ENCODE measurements around the gene ZNF579.

Gene ZNF579

DNA sequence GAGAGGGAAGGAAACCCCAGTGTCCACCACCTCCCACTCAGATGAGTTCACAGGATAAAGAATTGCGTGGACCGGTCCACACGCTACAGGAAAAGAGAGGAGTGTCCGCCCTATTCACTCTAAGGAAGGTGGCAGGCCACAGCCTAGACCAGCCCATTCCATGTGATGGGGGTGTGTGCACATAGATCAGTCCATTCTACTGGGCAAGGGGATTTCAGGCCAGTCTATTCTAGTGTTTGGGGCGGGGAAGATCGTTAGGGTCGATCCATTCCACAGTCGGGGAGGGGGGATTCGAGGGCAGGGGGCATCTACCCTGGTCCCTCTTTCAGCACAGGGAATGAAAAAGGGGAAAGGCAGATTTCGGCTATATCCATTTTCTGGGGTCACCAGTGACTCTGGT lies 10.9 kb upstream of the ZNF579 start:
- H3K27me3 ChIP-seq (ENCODE audit: insufficient read depth, low read length, poor library complexity) = no peaks in the 10 kb centered on the region
- H3K79me2 ChIP-seq (ENCODE audit: insufficient read depth, low read length) = no peaks in the 10 kb centered on the region
- ATAC-seq (ENCODE audit: insufficient read depth, low read depth) (no peak), DNase-seq (no peak)
- no peak overlapping the region for H3K27ac ChIP-seq (ENCODE audit: low read length)
- peaks cover 32% of the 10 kb centered on the region for H3K36me3 ChIP-seq (ENCODE audit: insufficient read depth, low read length)
- TF ChIP-seq, protein P1, sequence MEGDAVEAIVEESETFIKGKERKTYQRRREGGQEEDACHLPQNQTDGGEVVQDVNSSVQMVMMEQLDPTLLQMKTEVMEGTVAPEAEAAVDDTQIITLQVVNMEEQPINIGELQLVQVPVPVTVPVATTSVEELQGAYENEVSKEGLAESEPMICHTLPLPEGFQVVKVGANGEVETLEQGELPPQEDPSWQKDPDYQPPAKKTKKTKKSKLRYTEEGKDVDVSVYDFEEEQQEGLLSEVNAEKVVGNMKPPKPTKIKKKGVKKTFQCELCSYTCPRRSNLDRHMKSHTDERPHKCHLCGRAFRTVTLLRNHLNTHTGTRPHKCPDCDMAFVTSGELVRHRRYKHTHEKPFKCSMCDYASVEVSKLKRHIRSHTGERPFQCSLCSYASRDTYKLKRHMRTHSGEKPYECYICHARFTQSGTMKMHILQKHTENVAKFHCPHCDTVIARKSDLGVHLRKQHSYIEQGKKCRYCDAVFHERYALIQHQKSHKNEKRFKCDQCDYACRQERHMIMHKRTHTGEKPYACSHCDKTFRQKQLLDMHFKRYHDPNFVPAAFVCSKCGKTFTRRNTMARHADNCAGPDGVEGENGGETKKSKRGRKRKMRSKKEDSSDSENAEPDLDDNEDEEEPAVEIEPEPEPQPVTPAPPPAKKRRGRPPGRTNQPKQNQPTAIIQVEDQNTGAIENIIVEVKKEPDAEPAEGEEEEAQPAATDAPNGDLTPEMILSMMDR (IDR thresholded peaks at IDR 0.05; ENCODE audit: borderline replicate concordance, extremely low read depth, low read length, poor library complexity, severe bottlenecking) = no peak
- no peak for TF ChIP-seq EZH2 (IDR thresholded peaks at IDR 0.05; ENCODE audit: borderline replicate concordance, low read depth, low read length, severe bottlenecking)
- no peak overlapping the region for H2AFZ ChIP-seq (ENCODE audit: low read depth, low read length)
- H3K4me3 ChIP-seq (ENCODE audit: low read depth in 1 of 2, low read length in 2 of 2) = no peak overlapping the region
- H3K9me3 ChIP-seq (ENCODE audit: insufficient read depth, low read length, severe bottlenecking) = no peaks in the 10 kb centered on the region
- H3K4me2 ChIP-seq (ENCODE audit: insufficient read depth, low read length) = no peak overlapping the region
- H4K20me1 ChIP-seq (ENCODE audit: insufficient read depth, low read length) = no peaks in the 10 kb centered on the region
- H3K4me1 ChIP-seq (ENCODE audit: insufficient read depth, low read length) = peaks cover 19% of the 10 kb centered on the region
- H3K9ac ChIP-seq (ENCODE audit: low read depth, low read length) = no peak overlapping the region

DNA sequence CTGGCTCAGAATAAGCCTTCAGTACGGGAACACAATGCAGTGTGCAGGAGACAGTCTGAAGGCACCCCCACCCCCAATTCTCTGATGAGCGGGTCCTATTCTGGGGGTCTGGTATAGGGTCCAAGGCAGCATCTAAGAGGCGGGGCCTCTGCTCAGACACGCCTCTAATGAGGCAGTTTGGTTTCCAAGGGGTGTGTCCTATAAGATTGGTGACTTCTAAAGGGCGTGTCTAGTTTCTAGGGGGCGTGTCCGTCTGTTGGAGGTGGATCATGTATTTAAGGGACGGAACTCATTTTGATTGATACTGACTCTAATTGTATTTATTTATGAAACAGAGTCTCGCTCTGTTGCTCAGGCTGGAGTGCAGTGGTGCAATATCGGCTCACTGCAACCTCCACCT lies 10.0 kb upstream of the ZNF579 start:
- TF ChIP-seq, protein P1 (IDR thresholded peaks at IDR 0.05; ENCODE audit: borderline replicate concordance, extremely low read depth, low read length, poor library complexity, severe bottlenecking) = no peak
- TF ChIP-seq EZH2 (IDR thresholded peaks at IDR 0.05; ENCODE audit: borderline replicate concordance, low read depth, low read length, severe bottlenecking) = no peak
- no peak overlapping the region for H3K4me2 ChIP-seq (ENCODE audit: insufficient read depth, low read length)
- ATAC-seq (ENCODE audit: insufficient read depth, low read depth) (no peak), DNase-seq (peak; percentile 35)
- no peaks in the 10 kb centered on the region for H3K27me3 ChIP-seq (ENCODE audit: insufficient read depth, low read length, poor library complexity)
- peaks cover 22% of the 10 kb centered on the region for H3K36me3 ChIP-seq (ENCODE audit: insufficient read depth, low read length)
- H3K9ac ChIP-seq (ENCODE audit: low read depth, low read length) = no peak overlapping the region
- H4K20me1 ChIP-seq (ENCODE audit: insufficient read depth, low read length) = no peaks in the 10 kb centered on the region
- no peak overlapping the region for H2AFZ ChIP-seq (ENCODE audit: low read depth, low read length)
- no peak overlapping the region for H3K27ac ChIP-seq (ENCODE audit: low read length)
- no peaks in the 10 kb centered on the region for H3K79me2 ChIP-seq (ENCODE audit: insufficient read depth, low read length)
- no peak overlapping the region for H3K4me3 ChIP-seq (ENCODE audit: low read depth in 1 of 2, low read length in 2 of 2)
- H3K4me1 ChIP-seq (ENCODE audit: insufficient read depth, low read length) = peaks cover 29% of the 10 kb centered on the region
- H3K9me3 ChIP-seq (ENCODE audit: insufficient read depth, low read length, severe bottlenecking) = no peaks in the 10 kb centered on the region

DNA sequence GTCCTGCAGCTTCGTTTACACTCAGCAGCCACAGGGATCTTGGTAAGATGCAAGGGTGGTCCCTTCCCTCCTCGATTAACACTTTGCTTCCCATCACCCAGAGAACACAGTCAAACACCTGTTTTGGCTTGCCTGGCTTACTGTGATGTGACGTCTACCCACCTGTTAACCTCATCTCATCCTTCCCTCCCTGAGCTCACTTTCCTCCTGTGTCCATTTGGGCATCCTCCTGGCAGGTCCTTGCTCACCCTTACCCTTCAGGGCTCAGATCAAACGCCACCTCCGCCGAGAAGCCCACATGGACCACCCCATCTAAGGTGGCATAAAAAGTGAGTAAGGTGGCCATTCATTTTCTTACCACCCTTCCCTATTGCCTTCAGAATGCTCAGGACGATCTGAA lies 9.5 kb upstream of the ZNF579 start:
- Histone ChIP-seq H3K4me2 (ENCODE audit: insufficient read depth, low read length) (no peak overlapping the region), H3K9me3 (ENCODE audit: insufficient read depth, low read length, severe bottlenecking) (no peaks in the 10 kb centered on the region), H3K79me2 (ENCODE audit: insufficient read depth, low read length) (no peaks in the 10 kb centered on the region), H3K9ac (ENCODE audit: low read depth, low read length) (no peak overlapping the region), H4K20me1 (ENCODE audit: insufficient read depth, low read length) (no peaks in the 10 kb centered on the region), H3K4me3 (ENCODE audit: low read depth in 1 of 2, low read length in 2 of 2) (no peak overlapping the region), H3K27me3 (ENCODE audit: insufficient read depth, low read length, poor library complexity) (no peaks in the 10 kb centered on the region), H3K36me3 (ENCODE audit: insufficient read depth, low read length) (peaks cover 17% of the 10 kb centered on the region), H2AFZ (ENCODE audit: low read depth, low read length) (no peak overlapping the region), H3K4me1 (ENCODE audit: insufficient read depth, low read length) (peaks cover 34% of the 10 kb centered on the region), H3K27ac (ENCODE audit: low read length) (no peak overlapping the region)
- TF ChIP-seq, protein P1 (IDR thresholded peaks at IDR 0.05; ENCODE audit: borderline replicate concordance, extremely low read depth, low read length, poor library complexity, severe bottlenecking) = no peak
- TF ChIP-seq EZH2 (IDR thresholded peaks at IDR 0.05; ENCODE audit: borderline replicate concordance, low read depth, low read length, severe bottlenecking) = no peak
- DNase-seq (no peak), ATAC-seq (ENCODE audit: insufficient read depth, low read depth) (no peak)

DNA sequence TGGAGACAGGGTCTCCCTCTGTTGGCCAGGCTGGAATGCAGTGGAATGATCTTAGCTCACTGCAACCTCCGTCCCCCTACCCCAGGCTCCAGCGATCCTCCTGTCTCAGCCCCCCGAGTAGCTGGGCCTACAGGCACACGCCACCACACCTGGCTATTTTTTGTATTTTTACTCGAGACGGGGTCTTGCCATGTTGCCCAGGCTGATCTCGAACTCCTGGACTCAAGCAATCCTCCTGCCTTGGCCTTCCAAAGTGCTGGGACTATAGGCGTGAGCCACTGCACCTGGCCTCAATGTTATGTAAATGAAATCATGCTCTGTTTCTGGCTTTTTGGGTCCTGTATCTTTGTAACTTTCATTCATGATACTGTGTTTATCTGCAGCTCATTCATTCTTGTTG lies 8.1 kb upstream of the ZNF579 start:
- H3K4me3 ChIP-seq (ENCODE audit: low read depth in 1 of 2, low read length in 2 of 2) = no peak overlapping the region
- H3K27me3 ChIP-seq (ENCODE audit: insufficient read depth, low read length, poor library complexity) = no peaks in the 10 kb centered on the region
- no peak for TF ChIP-seq EZH2 (IDR thresholded peaks at IDR 0.05; ENCODE audit: borderline replicate concordance, low read depth, low read length, severe bottlenecking)
- TF ChIP-seq, protein P1 (IDR thresholded peaks at IDR 0.05; ENCODE audit: borderline replicate concordance, extremely low read depth, low read length, poor library complexity, severe bottlenecking) = no peak
- H2AFZ ChIP-seq (ENCODE audit: low read depth, low read length) = no peak overlapping the region
- peaks cover 9% of the 10 kb centered on the region for H3K36me3 ChIP-seq (ENCODE audit: insufficient read depth, low read length)
- DNase-seq (no peak), ATAC-seq (ENCODE audit: insufficient read depth, low read depth) (no peak)
- H3K27ac ChIP-seq (ENCODE audit: low read length) = no peak overlapping the region
- no peak overlapping the region for H3K4me2 ChIP-seq (ENCODE audit: insufficient read depth, low read length)
- no peaks in the 10 kb centered on the region for H3K9me3 ChIP-seq (ENCODE audit: insufficient read depth, low read length, severe bottlenecking)
- no peaks in the 10 kb centered on the region for H4K20me1 ChIP-seq (ENCODE audit: insufficient read depth, low read length)
- peaks cover 34% of the 10 kb centered on the region for H3K4me1 ChIP-seq (ENCODE audit: insufficient read depth, low read length)
- H3K9ac ChIP-seq (ENCODE audit: low read depth, low read length) = no peak overlapping the region
- H3K79me2 ChIP-seq (ENCODE audit: insufficient read depth, low read length) = no peaks in the 10 kb centered on the region

All from DND-41 (cell line).